ENCODE data around the gene EARS2.

The EARS2 gene

DNA sequence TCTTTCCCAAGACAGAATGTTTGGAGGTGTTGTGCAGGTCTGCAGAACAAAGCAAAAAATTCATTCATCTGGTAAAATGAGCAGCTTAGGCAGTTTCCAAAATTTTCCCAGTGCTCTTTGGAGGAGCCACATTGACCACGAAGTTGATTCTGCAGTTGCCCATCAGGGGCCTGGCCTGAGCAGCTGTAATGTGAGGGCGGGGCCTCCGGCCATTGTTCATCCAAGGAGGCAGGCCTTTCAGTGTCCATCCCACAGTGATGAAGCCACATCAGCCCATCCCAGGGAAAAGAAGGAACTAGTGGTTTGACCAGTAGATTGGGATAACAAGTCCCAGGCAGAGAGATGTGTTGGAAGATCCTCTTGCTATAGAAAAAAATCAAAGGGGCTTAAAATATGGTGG, 10.5 kb upstream of the EARS2 start:
- peaks cover 79% of the 10 kb centered on the region for H3K36me3 ChIP-seq (ENCODE audit: low read depth)
- H3K9me3 ChIP-seq (ENCODE audit: severe bottlenecking), result no peaks in the 10 kb centered on the region
- H3K4me3 ChIP-seq (ENCODE audit: severe bottlenecking), result no peak overlapping the region
- H3K4me1 ChIP-seq (ENCODE audit: insufficient read depth, poor library complexity, severe bottlenecking), result no peaks in the 10 kb centered on the region
- TF ChIP-seq CTCF (IDR thresholded peaks at IDR 0.05; ENCODE audit: poor library complexity, severe bottlenecking), result no peak
- H3K27me3 ChIP-seq (ENCODE audit: insufficient read depth, poor library complexity, severe bottlenecking), result no peaks in the 10 kb centered on the region
- DNase-seq (ENCODE audit: low spot score), result no peak
- no peak overlapping the region for H3K27ac ChIP-seq (ENCODE audit: poor library complexity, severe bottlenecking)
- no peak for ATAC-seq (ENCODE audit: low read depth)

GRCh38 chr16:23566724-23567123, 9.6 kb upstream of the EARS2 start:
- Histone ChIP-seq H3K4me3 (ENCODE audit: severe bottlenecking) (no peak overlapping the region), H3K36me3 (ENCODE audit: low read depth) (peaks cover 81% of the 10 kb centered on the region), H3K9me3 (ENCODE audit: severe bottlenecking) (no peaks in the 10 kb centered on the region), H3K4me1 (ENCODE audit: insufficient read depth, poor library complexity, severe bottlenecking) (no peaks in the 10 kb centered on the region), H3K27ac (ENCODE audit: poor library complexity, severe bottlenecking) (no peak overlapping the region), H3K27me3 (ENCODE audit: insufficient read depth, poor library complexity, severe bottlenecking) (no peaks in the 10 kb centered on the region)
- ATAC-seq (ENCODE audit: low read depth), result no peak
- DNase-seq (ENCODE audit: low spot score), result no peak
- no peak for TF ChIP-seq CTCF (IDR thresholded peaks at IDR 0.05; ENCODE audit: poor library complexity, severe bottlenecking)

- Histone ChIP-seq H3K36me3 (ENCODE audit: low read depth) (peaks cover 88% of the 10 kb centered on the region), H3K9me3 (ENCODE audit: severe bottlenecking) (no peaks in the 10 kb centered on the region), H3K4me1 (ENCODE audit: insufficient read depth, poor library complexity, severe bottlenecking) (no peaks in the 10 kb centered on the region), H3K4me3 (ENCODE audit: severe bottlenecking) (no peak overlapping the region), H3K27ac (ENCODE audit: poor library complexity, severe bottlenecking) (no peak overlapping the region), H3K27me3 (ENCODE audit: insufficient read depth, poor library complexity, severe bottlenecking) (no peaks in the 10 kb centered on the region)
- TF ChIP-seq CTCF (IDR thresholded peaks at IDR 0.05; ENCODE audit: poor library complexity, severe bottlenecking), result no peak
- DNase-seq (ENCODE audit: low spot score) (no peak), ATAC-seq (ENCODE audit: low read depth) (no peak)
Observed at GRCh38 chr16:23564575-23565363, 7.6 kb upstream of the EARS2 start.

GRCh38 chr16:23563186-23563585, 6.0 kb upstream of the EARS2 start:
- DNase-seq (ENCODE audit: low spot score) (no peak), ATAC-seq (ENCODE audit: low read depth) (no peak)
- Histone ChIP-seq H3K27me3 (ENCODE audit: insufficient read depth, poor library complexity, severe bottlenecking) (no peaks in the 10 kb centered on the region), H3K4me3 (ENCODE audit: severe bottlenecking) (no peak overlapping the region), H3K9me3 (ENCODE audit: severe bottlenecking) (no peaks in the 10 kb centered on the region), H3K4me1 (ENCODE audit: insufficient read depth, poor library complexity, severe bottlenecking) (peaks cover 4% of the 10 kb centered on the region), H3K27ac (ENCODE audit: poor library complexity, severe bottlenecking) (no peak overlapping the region), H3K36me3 (ENCODE audit: low read depth) (peaks cover 83% of the 10 kb centered on the region)
- no peak for TF ChIP-seq CTCF (IDR thresholded peaks at IDR 0.05; ENCODE audit: poor library complexity, severe bottlenecking)

- no peak for TF ChIP-seq CTCF (IDR thresholded peaks at IDR 0.05; ENCODE audit: poor library complexity, severe bottlenecking)
- no peak for ATAC-seq (ENCODE audit: low read depth)
- Histone ChIP-seq H3K27me3 (ENCODE audit: insufficient read depth, poor library complexity, severe bottlenecking) (no peaks in the 10 kb centered on the region), H3K27ac (ENCODE audit: poor library complexity, severe bottlenecking) (no peak overlapping the region), H3K36me3 (ENCODE audit: low read depth) (peaks cover 81% of the 10 kb centered on the region), H3K9me3 (ENCODE audit: severe bottlenecking) (no peaks in the 10 kb centered on the region), H3K4me1 (ENCODE audit: insufficient read depth, poor library complexity, severe bottlenecking) (peaks cover 4% of the 10 kb centered on the region), H3K4me3 (ENCODE audit: severe bottlenecking) (no peak overlapping the region)
- DNase-seq (ENCODE audit: low spot score), result no peak
Observed at GRCh38 chr16:23562505-23562904, 5.4 kb upstream of the EARS2 start.
